ENCODE data around the gene SORBS2. TPM values are rescaled to one million over a fixed set of nuclear protein-coding genes. Genes with fewer than 3 reads are reported as not detected.
A peak's percentile ranks its signal among the peaks of the same experiment; 100 is the strongest.
"Not testable (repeated sequence)": the region's sequence is repeated elsewhere in the genome, so short reads cannot be mapped to it uniquely, and the experiment has no call there.

SORBS2 gene, protein sequence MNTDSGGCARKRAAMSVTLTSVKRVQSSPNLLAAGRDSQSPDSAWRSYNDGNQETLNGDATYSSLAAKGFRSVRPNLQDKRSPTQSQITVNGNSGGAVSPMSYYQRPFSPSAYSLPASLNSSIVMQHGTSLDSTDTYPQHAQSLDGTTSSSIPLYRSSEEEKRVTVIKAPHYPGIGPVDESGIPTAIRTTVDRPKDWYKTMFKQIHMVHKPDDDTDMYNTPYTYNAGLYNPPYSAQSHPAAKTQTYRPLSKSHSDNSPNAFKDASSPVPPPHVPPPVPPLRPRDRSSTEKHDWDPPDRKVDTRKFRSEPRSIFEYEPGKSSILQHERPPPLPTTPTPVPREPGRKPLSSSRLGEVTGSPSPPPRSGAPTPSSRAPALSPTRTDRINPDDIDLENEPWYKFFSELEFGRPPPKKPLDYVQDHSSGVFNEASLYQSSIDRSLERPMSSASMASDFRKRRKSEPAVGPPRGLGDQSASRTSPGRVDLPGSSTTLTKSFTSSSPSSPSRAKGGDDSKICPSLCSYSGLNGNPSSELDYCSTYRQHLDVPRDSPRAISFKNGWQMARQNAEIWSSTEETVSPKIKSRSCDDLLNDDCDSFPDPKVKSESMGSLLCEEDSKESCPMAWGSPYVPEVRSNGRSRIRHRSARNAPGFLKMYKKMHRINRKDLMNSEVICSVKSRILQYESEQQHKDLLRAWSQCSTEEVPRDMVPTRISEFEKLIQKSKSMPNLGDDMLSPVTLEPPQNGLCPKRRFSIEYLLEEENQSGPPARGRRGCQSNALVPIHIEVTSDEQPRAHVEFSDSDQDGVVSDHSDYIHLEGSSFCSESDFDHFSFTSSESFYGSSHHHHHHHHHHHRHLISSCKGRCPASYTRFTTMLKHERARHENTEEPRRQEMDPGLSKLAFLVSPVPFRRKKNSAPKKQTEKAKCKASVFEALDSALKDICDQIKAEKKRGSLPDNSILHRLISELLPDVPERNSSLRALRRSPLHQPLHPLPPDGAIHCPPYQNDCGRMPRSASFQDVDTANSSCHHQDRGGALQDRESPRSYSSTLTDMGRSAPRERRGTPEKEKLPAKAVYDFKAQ (N-terminal part only)
- not detected in 2 replicates for total RNA-seq

DNA sequence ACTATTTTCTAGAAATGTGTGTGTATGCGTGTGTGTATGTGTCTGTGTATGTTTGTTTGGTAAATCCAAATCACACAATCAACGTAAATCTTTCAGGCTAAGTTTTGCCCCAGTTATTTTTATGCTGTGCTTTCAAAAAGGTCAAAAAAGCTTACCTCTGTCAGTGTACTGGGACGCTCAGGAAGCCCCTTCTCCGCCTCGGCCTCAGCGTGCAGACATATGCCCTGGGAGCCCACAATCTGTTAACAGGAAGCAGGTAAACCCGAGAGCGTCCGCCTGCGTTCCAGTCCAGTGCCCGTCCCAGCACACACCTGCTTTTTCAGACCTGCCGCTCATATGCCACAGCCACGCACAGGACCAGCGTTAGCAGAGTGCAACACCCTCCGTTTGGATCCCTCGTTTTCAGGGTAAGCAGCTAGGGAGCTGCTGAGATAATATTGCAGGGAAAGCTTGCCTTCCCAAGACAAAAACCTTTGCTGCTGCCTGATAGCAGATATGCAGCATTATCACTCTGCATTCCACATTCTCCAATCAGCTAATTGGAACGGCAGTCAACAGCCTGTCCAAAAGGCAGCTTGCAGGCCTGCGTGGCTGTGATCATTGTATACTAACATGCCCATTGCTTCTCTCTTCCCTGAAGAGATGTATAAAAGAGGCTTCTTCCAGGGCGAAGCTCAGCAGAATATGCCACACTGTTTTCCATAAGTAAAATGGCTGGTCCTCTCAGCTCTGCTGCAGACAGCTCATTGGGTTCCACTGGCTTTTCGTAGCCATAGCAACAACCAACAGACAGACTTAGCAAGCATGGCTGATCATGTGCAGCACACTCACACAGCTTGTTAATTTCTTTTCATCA is at the start of gene SORBS2:
SORBS2 (minus strand) TSS at position 686 of the 856 bp plus-strand sequence. CDS start 121,623 bp downstream, outside the sequence.
- Mint-ChIP-seq H3K36me3 (ENCODE audit: low read depth) (no peaks in the 10 kb centered on the region), H3K4me3 (no peak within 1 kb of the TSS), H3K4me1 (no peaks in the 10 kb centered on the region), H3K27me3 (peaks cover 6% of the 10 kb centered on the region), H3K9me3 (no peaks in the 10 kb centered on the region), H3K27ac (no peak within 1 kb of the TSS)
- peak; percentile 38 for DNase-seq
- intact Hi-C loops (cut with micrococcal nuclease): no loop called here

DNA sequence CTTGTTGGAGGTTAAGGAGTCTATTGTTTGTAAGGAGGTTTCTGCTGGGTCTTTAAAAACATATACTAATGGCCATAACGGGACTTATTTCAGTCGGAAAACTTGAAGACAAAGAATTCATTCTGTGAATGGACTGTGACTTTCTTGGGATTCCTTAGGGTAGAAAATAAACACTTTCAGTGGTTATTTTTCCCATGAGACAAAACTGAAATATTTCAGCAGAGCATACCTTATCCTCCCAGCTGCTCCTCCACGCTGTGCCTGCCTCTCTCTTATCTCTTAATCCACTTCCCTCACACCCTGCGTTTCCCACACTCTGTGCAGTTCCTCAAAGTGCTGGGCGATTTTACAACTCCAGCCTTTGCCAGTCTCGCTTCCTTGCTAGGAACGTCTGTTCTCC is 47.1 kb upstream of the SORBS2 start:
- Mint-ChIP-seq H3K36me3 (ENCODE audit: low read depth) (no peaks in the 10 kb centered on the region), H3K9me3 (no peaks in the 10 kb centered on the region), H3K27me3 (no peaks in the 10 kb centered on the region), H3K27ac (no peak overlapping the region), H3K4me3 (no peak overlapping the region), H3K4me1 (no peaks in the 10 kb centered on the region)
- intact Hi-C loops (cut with micrococcal nuclease): no loop called here
- no peak for DNase-seq

DNA sequence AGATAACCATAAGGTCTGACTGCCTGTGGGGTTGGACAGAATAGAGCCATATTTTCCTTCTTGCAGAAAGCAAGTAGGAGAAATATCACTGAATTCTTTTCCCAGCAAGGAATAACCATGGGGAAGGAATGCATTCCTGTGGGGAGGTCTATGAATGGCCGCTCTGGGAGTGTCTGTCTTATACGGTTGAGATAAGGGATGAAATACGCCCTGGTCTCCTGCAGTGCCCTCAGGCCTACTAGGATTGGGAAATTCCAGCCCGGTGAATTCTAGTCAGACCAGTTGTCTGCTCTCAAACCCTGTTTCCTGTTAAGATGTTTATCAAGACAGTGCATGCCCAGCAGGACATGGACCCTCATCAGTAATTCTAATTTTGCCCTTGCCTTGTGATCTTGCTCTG is 45.6 kb upstream of the SORBS2 start:
- intact Hi-C loops (cut with micrococcal nuclease); H3K27me3 Mint-ChIP-seq; H3K36me3 Mint-ChIP-seq (ENCODE audit: low read depth); H3K27ac Mint-ChIP-seq; H3K9me3 Mint-ChIP-seq; DNase-seq; H3K4me3 Mint-ChIP-seq; H3K4me1 Mint-ChIP-seq: not testable (repeated sequence)

DNA sequence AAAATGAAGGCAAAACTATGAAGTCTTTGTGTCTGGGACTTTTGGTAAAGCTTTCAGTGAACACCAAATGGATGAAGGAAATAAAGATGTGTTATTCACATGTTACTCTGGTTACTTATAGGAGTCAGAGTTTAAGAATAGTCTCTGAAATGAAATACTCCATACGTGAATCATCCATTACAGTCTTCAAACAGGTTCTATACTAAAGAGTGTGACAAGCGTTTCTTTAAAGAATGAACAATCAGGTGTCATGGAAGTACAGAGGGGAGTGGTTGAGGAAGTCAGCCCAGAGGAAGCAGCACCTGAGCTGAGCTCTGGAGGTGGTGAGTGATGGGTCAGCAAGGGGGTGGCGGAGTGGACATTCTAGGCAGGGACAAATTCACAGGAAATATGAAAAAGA is 41.8 kb upstream of the SORBS2 start:
- intact Hi-C loops (cut with micrococcal nuclease): no loop called here
- Mint-ChIP-seq H3K27ac (no peak overlapping the region), H3K27me3 (no peaks in the 10 kb centered on the region), H3K4me1 (no peaks in the 10 kb centered on the region), H3K36me3 (ENCODE audit: low read depth) (no peaks in the 10 kb centered on the region), H3K9me3 (no peaks in the 10 kb centered on the region), H3K4me3 (no peak overlapping the region)
- DNase-seq: no peak

DNA sequence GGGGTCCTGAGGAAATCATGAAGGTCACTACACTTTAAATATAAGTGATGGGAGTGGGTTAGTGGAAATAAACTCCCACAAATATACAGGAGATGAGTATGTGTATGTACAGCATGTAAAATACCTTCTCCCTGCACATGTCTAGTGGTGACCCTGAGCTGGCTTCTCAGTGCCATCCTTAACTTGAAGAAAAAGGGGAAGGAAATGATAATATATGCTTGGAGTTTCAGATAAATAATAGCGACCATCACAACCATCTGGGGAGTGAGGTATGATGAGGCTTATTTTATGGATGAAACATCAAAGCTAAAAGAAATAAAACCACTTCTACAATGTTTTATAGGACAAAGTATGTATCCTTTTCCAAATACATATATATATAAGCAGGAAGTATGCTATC is 41.0 kb upstream of the SORBS2 start:
- Mint-ChIP-seq H3K9me3 (no peaks in the 10 kb centered on the region), H3K27ac (no peak overlapping the region), H3K36me3 (ENCODE audit: low read depth) (no peaks in the 10 kb centered on the region)

DNA sequence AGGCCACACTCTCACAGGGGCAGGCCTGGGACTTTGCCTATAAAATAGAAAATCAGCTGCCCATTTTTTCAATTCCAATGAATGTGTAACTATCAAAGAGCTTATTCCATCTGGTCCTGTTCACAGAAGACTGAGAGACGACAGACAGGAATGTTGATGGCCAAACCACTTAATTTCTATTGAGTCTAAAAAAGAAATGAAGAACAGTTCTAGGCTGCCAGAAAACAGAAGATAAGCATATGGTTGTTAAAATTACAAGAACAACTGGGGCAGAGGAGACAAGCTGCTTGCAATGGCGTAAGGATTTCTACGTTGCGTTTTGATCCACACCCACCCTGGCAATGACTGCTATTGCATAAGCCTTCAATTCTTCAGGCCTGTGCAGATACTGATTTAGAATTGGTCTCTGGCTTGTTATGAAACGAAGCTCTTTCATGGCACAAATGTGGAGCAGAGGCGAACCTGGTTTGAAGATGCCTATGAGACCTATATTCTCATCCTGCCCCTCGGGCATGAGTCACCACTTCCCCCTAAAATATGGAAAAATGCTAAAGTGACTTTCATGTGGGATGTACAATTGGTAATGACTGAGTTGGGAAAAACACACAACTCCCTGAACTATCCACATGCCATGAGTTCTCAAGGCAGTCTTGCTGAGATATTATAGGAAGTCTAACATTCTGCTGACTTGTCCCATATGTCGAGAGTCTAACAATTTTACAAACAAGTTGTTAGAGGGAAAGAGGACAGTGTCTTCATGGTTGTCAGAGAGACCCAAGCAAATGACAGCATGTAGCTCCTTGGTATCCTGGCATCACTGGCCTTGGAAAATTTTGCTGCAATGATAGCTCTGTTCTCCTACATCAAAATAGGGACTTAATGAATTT is 37.9 kb upstream of the SORBS2 start:
- Mint-ChIP-seq H3K4me3 (no peak overlapping the region), H3K4me1 (no peaks in the 10 kb centered on the region), H3K9me3 (no peaks in the 10 kb centered on the region), H3K27ac (no peak overlapping the region), H3K36me3 (ENCODE audit: low read depth) (no peaks in the 10 kb centered on the region), H3K27me3 (no peaks in the 10 kb centered on the region)
- intact Hi-C loops (cut with micrococcal nuclease): no loop called here
- no peak for DNase-seq

More for the DNA sequence above, 41.0 kb upstream of the SORBS2 start:
- Mint-ChIP-seq H3K4me3 (no peak overlapping the region), H3K4me1 (no peaks in the 10 kb centered on the region), H3K27me3 (no peaks in the 10 kb centered on the region)
- DNase-seq: no peak
- intact Hi-C loops (cut with micrococcal nuclease): no loop called here

DNA sequence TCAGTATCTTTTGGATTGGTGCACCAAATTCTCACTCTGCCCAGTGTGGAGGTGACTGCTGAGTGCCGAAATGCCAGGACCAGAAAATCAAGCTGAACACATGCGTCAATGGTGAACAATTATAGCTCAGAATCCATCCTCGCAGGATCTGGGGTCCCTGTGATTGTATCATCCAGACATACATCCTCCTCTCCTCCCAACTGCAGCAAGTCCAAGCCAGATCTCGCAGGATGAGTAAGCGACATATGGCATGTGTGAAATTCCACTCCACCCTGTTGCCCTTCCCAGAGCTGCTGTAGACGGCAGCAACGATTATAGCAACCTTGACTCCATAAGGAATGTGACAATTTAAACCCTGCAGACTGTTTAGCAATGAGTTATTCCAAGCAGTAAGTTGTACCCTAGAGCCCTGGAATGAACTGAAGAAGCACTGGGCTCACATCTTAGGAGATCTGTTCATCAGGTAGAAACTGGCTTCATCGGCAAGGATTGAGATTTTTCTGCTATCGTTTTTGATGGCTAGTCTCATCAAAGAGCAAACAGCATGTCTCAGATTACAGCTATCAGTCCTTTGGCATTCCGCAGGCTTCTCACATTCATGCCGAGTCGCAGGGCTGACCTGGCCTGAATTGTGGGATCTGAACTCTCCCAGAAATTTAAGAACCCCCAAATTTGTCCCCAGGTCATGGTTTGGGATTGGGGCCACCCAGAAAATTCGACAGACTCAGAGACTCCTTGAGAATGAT is 35.5 kb upstream of the SORBS2 start:
- Mint-ChIP-seq H3K27ac (no peak overlapping the region), H3K27me3 (no peaks in the 10 kb centered on the region), H3K36me3 (ENCODE audit: low read depth) (no peaks in the 10 kb centered on the region), H3K9me3 (no peaks in the 10 kb centered on the region), H3K4me3 (no peak overlapping the region), H3K4me1 (no peaks in the 10 kb centered on the region)
- intact Hi-C loops (cut with micrococcal nuclease): no loop called here
- no peak for DNase-seq

DNA sequence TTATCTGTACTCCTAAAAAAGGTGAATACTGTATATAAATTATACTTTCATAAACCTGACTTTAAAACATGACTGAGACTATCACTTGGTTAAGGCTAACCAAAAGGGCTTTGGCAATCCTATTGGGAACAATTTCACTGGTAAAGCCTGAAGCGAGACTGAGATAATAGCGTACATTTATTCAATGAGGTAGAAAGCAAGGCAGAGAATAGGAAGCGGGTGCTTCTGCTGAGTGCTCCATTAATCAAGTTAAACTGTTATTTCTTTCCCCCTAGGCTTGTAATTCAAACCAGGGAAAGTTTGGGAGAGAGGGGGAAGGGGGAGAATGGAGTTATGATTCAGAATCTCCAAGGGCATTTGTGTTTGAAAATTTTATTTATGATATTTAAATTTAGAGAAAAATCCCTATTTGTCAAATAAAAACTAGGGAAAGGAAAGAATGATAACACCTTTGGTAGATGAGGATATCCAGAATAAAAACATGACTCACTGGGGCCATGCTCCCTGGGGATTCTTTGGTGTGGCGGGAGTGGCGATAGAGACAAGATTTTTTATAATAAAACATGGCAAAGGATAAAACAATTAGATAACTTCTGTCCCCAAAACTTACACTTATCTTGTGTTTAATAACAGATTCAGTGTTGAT is 34.6 kb upstream of the SORBS2 start:
- Mint-ChIP-seq H3K27me3 (no peaks in the 10 kb centered on the region), H3K36me3 (ENCODE audit: low read depth) (no peaks in the 10 kb centered on the region), H3K4me1 (no peaks in the 10 kb centered on the region), H3K4me3 (no peak overlapping the region), H3K9me3 (no peaks in the 10 kb centered on the region), H3K27ac (no peak overlapping the region)
- intact Hi-C loops (cut with micrococcal nuclease): no loop called here
- no peak for DNase-seq

DNA sequence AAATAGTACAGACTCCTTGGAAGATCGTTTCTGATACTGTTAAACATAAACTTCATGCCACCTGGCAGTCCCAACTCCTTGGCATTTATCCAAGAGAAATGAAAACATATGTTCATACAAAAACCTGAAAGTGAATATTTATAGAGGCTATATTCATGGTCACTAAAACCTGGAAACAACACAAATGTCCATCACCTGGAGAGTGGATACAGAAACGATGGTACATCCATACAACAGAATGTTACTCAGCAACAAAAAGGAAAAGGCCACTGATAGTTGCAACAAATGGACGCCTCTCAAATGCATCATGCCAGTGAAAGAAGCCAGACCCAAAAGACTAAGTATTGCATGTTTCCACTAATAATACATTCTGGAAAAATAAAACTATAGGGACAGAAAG is 34.0 kb upstream of the SORBS2 start:
- DNase-seq: no peak
- H3K9me3 Mint-ChIP-seq: no peaks in the 10 kb centered on the region

DNA sequence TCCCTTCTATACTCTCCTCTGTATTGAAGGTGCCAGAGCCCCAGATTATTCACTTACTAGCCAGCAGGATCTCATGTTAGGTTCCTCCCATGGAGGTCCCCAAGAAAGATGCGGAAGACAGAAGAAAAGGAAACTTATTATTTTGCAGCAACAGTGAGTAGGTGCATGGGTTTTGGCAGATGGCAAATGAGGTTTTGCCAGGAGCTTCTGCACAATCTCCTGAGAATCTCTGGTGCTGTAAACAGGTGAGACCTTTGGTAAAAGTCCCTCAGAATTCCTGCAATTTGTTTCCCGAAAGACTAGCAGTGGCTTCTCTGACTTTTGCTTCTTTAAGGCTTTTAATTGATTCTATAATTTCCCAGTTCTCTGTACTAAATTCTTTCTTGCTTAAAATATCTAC is 29.5 kb upstream of the SORBS2 start:
- Mint-ChIP-seq H3K27me3 (no peaks in the 10 kb centered on the region), H3K4me1 (no peaks in the 10 kb centered on the region), H3K36me3 (ENCODE audit: low read depth) (no peaks in the 10 kb centered on the region), H3K4me3 (no peak overlapping the region), H3K9me3 (no peaks in the 10 kb centered on the region), H3K27ac (no peak overlapping the region)
- intact Hi-C loops (cut with micrococcal nuclease): no loop called here
- no peak for DNase-seq

More for the DNA sequence above, 34.0 kb upstream of the SORBS2 start:
- Mint-ChIP-seq H3K4me1 (no peaks in the 10 kb centered on the region), H3K27ac (no peak overlapping the region), H3K36me3 (ENCODE audit: low read depth) (no peaks in the 10 kb centered on the region), H3K27me3 (no peaks in the 10 kb centered on the region), H3K4me3 (no peak overlapping the region)
- intact Hi-C loops (cut with micrococcal nuclease): no loop called here

DNA sequence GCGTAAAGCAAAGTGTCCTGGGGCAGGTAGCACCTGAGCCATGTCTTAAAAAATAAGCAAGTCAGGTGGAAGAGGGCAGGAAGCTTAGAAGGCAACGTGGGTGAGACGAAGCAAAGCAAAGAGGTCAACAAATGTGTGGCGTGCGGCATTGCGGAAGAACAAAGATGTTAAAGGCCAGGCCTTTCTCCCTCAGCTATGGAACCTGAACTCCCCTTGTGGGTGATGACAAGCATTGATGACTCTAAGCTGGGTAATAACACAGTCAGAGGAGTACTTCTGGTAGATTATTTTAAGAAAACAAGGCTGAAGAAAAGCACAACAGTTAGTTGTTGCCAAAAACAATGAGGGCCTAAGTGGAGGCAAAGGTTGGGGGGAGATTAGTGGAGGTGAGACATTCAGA is 29.0 kb upstream of the SORBS2 start:
- H3K27me3 Mint-ChIP-seq: no peaks in the 10 kb centered on the region
- no peak overlapping the region for H3K27ac Mint-ChIP-seq
- H3K4me1 Mint-ChIP-seq: no peaks in the 10 kb centered on the region
- intact Hi-C loops (cut with micrococcal nuclease): no loop called here
- no peaks in the 10 kb centered on the region for H3K36me3 Mint-ChIP-seq (ENCODE audit: low read depth)
- H3K9me3 Mint-ChIP-seq: no peaks in the 10 kb centered on the region
- no peak overlapping the region for H3K4me3 Mint-ChIP-seq
- DNase-seq: no peak

DNA sequence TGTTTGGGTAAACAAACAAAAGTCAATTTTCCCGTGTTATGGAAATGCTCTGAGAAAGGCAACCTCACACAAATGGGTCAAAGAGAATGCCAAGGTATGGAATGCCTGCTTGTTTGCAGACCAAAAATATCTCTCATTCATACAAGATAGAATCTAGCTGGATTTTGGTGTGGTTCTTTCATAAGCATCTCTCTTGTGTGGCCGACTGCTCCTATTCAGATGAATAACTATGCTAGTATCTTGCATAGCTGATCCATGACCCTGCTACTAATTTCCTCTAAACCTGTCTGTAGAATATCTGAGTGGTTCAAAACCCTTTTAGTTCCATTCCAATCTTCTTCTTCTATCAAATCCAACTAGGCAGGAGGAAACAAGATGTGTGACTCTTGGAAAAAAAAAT is 28.2 kb upstream of the SORBS2 start:
- intact Hi-C loops (cut with micrococcal nuclease): no loop called here
- DNase-seq: no peak
- H3K27ac Mint-ChIP-seq: no peak overlapping the region

More for the DNA sequence above, 28.2 kb upstream of the SORBS2 start:
- Mint-ChIP-seq H3K4me3 (no peak overlapping the region), H3K27me3 (no peaks in the 10 kb centered on the region), H3K4me1 (no peaks in the 10 kb centered on the region), H3K36me3 (ENCODE audit: low read depth) (no peaks in the 10 kb centered on the region), H3K9me3 (no peaks in the 10 kb centered on the region)
